ENCODE results near the gene RAI14.

DNA sequence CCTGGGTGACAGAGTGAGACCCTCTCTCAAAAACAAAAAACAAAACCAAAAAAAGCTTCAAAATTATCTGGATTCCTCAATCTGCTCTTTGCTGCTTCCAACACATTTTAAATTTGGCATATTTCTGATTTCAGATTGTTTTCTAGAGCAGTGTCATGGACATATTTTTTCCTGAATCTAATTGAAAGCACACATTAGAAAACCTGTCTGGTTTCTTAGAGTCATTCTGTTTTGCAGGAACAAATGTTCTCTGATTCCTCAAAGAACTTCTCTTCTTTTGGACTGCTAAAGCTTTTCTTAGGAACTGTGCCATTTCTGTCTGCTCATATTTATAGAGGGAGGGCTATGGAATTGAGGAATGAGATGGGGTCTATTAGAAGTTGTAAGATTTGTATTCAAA is 81.6 kb downstream of the RAI14 start:
- no peak for TF ChIP-seq CTCF (IDR thresholded peaks at IDR 0.05)
- TF ChIP-seq POLR2A (IDR thresholded peaks at IDR 0.05), result no peak

All from testis (tissue), 2 donors.